Limb (tissue), 2 donors: ENCODE measurements around the gene ZEB2.

Experiments
- DNase-seq, 2 donors: peaks; one replicate each; pipeline ENCODE4 v3.0.0-alpha.2; 2016; ENCODE audit errors: extremely low spot score in 2 of 2

ZEB2 gene

DNA sequence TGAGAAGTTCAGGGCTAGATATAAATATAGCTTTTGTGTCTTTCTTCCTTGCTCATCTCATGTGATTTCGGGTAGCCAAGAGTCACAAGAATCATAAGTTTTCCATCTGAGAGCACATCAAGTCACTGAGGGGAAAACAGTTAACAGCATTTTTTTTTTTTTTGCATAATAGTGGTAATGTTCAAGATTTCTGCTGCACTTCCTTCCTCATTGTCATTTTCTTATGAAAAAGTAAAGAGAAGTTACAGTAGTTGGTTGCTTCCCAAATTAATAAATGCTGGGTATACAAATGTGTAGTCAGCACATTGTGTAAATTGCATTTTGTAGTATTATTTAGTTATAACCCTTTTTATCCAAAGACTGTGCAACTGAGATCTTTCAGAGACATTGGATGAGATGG lies 93.6 kb downstream of the ZEB2 start:
- DNase-seq = no peak

DNA sequence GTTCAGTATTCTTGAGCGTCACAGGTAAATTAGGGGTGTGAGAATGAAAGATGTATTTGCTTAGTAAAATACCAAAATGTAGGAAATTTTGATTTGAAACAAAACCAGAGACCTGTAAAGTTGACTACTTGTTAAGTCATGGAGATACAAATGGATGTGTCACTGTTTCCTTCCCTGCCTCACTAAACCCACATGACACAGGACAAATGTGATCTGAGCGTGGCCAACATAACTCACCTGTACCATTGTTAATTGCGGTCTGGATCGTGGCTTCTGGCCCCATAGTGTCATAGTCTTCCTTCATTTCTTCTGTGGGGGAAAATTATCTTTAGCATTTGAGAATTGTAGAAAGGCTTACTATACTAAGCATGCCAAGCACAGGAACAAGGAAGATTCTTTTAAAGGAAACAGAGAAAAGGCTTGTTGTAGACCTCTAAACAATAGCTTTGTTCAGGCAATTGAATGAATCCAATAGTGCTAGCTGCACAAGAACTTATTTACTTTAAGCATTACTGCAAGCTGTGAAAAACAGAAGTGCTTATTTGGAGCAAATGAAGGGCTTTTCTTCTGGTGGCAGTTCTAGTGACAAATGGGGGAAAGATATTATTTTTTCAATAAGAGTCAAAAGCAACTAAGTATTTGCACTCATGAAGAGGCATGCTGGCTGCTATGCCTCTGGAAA lies 95.2 kb downstream of the ZEB2 start:
- no peak for DNase-seq

- no peak for DNase-seq
These were observed 98.1 kb downstream of the ZEB2 start for GRCh38 chr2:144421606-144422510.

DNA sequence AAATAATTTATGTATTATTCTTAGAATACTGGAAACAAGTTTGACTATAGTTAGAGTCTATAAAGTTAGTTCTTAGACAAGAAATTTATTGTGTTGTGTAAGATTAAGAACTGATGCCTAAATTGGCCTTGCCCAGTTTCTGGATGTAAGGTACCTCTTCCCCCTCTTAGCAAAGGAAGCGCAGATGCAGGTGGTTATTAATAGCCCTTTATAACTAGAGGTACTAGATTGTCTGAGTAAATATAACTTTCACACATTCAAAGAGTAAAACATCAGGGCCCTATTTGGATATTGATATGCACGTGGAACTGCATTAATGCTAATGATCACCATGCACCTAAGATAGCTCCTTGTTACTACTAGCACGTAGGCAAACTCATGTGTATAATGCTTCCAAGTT lies 100.7 kb downstream of the ZEB2 start:
- no peak for DNase-seq

DNA sequence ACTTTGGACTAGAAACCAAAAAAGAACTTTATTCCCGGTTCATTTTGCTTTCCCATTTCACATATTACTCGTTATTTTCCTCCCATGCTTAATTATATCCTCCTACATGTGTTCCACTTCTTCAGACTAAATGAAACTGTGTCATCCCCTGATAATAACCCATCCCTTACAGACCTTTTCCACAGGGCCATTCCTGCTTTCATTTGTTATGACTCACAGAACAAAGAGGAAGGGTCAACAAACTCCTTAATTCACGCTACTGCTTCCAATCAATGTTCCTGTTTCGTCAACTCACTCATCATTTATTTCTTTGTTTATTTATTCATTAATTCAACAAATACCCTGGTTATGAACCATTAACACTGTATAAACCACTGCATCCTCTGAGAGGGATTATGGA lies 104.5 kb downstream of the ZEB2 start:
- DNase-seq = no peak

DNA sequence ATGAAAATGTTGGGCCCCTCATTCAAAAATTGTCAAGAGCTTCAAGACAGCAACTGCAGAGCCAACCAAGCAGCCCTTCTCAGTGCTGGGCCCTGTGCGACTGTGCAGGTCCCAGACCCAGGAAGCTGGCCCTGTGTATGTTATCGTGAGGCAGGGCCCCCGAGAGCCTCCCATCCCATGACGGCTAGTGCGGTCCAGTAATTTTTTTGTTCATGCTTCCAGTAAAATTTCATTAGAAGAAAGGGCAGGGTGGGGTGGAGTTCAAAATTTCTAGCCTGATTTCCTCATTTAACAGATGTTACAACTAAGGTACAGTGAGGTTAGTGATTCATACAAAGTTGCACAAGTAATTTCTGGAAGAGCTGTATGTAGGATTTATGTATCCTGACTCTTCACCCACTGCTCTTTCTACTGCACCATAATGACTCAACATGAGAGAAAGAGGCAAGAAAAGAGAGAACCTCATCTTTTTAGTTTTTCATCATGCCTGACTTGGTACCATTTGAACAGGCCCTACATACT lies 105.5 kb downstream of the ZEB2 start:
- no peak for DNase-seq

- DNase-seq = no peak
These were observed 107.2 kb downstream of the ZEB2 start for GRCh38 chr2:144412709-144413108.

- no peak for DNase-seq
These were observed 108.4 kb downstream of the ZEB2 start for GRCh38 chr2:144411473-144411872.

- no peak for DNase-seq
These were observed 110.7 kb downstream of the ZEB2 start for GRCh38 chr2:144409241-144409640.

DNA sequence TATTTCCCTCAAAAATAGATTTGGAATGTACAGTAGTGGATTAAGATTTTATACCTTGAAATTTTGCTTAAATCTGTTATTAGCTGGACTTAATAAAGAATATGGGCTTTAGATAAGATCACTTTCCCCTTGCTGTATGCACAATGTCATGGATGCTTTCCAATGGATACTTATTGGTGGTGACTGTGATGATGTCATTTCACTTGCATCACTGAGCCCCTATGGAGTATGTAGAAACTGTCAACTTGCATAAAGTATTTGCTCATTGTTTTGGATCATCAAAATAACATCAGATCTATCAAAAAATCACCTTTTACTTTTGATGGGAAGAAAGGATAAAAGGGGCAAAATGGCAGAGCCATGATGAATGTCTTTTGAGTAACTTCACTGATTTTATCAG lies 112.7 kb downstream of the ZEB2 start:
- DNase-seq = no peak

- no peak for DNase-seq
These were observed 113.7 kb downstream of the ZEB2 start for GRCh38 chr2:144405982-144406788.

- DNase-seq = no peak
These were observed 114.6 kb downstream of the ZEB2 start for GRCh38 chr2:144405321-144405720.

GRCh38 chr2:144404586-144405314 lies 115.2 kb downstream of the ZEB2 start:
- peak in 1 of 2 donors; percentile 58 for DNase-seq

GRCh38 chr2:144403933-144404332 lies 116.0 kb downstream of the ZEB2 start:
- peak; percentile 43 to 53 for DNase-seq

DNA sequence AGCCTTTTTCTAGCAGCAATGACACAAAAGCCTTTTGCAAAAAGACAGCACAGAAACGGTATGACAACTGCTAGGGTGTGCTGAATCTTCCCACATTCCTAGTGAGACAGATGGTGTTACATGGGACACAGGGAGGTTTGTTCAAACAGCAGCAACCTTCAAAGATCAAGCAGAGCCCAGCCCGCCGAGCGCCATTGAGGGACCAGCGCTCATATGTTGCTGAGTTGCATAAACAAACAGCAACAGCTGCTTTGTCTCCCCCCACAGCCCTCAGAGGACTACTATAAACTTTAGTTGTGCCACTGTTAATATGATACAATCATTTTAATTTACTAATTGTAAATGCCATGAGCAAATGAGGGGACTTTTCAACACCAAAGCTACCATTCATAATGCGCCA lies 117.7 kb downstream of the ZEB2 start:
- DNase-seq = peak; percentile 65 to 67

- no peak for DNase-seq
These were observed 118.9 kb downstream of the ZEB2 start for GRCh38 chr2:144401036-144401435.

GRCh38 chr2:144396318-144396717 lies 123.6 kb downstream of the ZEB2 start:
- no peak for DNase-seq

DNA sequence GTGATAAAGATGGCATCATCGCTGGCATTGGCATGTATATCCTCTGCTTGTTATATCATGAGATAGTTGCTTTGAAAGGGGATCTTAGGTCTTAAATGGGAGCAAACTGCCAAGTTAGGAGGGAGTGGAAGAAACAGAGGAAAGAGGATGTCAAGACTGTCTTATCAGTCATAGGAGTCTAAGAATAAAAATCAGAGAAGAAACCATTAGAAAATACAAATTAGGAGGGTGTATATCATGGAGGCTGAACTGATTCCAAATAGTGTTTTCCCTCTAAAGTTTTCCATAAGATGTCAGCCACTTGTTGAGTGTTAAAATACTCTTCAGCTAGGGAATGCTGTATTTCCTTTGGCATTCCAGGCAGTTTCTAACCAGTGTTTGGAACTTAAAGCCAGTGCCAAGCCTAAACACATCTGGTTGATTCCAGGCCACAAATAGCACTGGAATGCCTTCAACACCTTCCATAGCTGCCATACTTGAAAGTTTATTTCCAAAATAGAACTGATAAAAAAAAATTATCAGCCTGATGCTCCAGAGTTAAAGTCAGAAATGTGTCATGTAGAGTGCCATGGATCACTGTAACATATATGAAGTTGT lies 129.4 kb downstream of the ZEB2 start:
- no peak for DNase-seq

DNA sequence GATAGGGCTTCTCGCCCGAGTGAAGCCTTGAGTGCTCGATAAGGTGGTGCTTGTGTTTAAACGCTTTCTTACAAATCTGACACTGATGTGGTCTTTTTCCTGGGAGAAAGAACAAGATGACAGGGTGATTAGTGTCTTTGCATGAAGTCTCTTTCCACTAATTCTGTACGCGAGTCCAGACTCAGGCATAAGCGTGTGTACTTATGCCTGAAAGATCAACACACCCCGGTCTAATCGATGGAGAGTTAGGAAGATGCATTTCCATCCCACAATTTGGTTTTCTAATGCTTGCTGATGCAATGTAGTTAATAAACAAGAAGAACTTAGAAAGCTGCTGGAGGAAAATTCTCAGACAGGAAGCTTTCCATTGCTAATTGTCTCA lies 130.0 kb downstream of the ZEB2 start:
- DNase-seq = no peak

DNA sequence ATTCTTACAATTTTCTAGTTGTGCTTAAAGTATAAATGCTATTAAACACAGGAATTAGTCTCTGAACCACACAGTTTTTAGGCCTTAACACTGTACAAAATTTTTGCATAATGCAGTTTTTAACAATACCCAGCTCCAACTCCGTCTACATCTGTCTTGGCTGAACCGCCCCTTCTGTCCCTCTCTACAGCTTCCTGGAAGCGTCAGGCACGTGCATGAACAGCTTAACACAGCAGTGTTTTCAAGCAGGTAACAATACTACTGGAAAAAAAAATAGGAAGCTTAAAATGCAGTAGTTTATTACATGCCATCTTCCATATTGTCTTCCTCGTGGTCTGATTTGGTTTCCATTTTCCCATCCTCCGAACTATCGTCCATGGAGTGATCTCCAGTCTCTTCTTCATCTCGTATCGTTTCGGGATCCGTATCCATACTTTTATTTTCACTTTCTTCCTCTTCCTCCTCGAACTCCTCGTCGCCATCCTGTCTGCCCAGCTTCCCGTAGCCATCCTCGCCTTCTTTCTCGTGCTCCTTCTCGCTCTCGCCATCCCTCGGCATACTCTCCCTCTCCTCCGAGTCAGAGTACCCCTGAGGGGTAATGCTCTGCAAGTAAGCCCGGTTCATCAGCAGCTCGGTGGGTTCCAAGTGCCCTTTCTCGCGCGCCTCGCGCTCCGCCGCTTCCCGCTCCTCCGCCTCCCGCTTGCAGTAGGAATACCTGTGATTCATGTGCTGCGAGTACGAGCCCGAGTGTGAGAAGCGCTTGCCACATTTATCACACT lies 130.6 kb downstream of the ZEB2 start:
- no peak for DNase-seq
